Ectodermal cell (in vitro differentiated cells): ENCODE results near the gene TMPRSS4.
"Not testable (repeated sequence)": the region's sequence is repeated elsewhere in the genome, so short reads cannot be mapped to it uniquely, and the experiment has no call there.

ENCODE experiments used
- H3K27ac ChIP-seq: 2 replicates; pipeline ENCODE4 v1.7.0; 2013; ENCODE audit warnings: mild to moderate bottlenecking, low read depth, low read length; ENCODE audit not compliant: insufficient read depth, poor library complexity, severe bottlenecking
- H3K27me3 ChIP-seq: 2 replicates; pipeline ENCODE4 v1.7.0; 2013; ENCODE audit warnings: mild to moderate bottlenecking, low read length; ENCODE audit not compliant: insufficient read depth, control insufficient read depth, poor library complexity, severe bottlenecking
- H3K36me3 ChIP-seq: one replicate; pipeline ENCODE4 v1.7.0; 2013; ENCODE audit warnings: low read length; ENCODE audit not compliant: control insufficient read depth, insufficient read depth
- H3K4me1 ChIP-seq: one replicate; pipeline ENCODE4 v1.7.0; 2013; ENCODE audit warnings: low read length; ENCODE audit not compliant: control insufficient read depth, insufficient read depth
- H3K4me3 ChIP-seq: 2 replicates; pipeline ENCODE4 v1.7.0; 2013; ENCODE audit warnings: low read depth, low read length, control low read depth; ENCODE audit not compliant: insufficient read depth
- H3K9me3 ChIP-seq: 2 replicates; pipeline ENCODE4 v1.7.0; 2013; ENCODE audit warnings: mild to moderate bottlenecking, low read length, moderate library complexity; ENCODE audit not compliant: control insufficient read depth
- WGBS, 2 experiments: methylation state at CpG; one replicate each; pipeline ENCODE4 v1.1.7; 2013; ENCODE audit warnings: missing lambda C conversion rate in 2 of 2; 5-methylcytosine and 5-hydroxymethylcytosine counted together

The TMPRSS4 gene

DNA sequence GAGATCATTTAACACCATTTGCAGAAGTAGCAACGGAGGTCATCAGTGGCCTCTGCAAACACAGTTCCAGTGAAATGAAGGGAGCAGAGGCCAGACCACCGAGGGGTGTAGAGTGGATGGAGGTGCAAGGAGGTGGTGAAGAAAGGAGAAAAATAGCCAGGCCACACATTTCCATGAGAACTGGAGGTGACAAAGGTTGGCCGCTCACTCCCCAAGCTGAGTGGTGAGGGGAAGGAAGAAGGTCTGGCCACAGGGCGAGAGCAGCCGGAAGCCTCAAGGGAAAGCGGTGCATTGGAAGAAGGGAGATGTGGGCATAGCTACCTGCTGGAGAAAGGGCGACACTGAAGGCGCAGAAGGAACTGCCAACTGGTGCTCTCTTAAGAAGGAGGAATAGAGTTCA is 20.1 kb upstream of the TMPRSS4 start:
- H3K27ac ChIP-seq, result no peak overlapping the region
- H3K27me3 ChIP-seq, result no peaks in the 10 kb centered on the region
- no peaks in the 10 kb centered on the region for H3K36me3 ChIP-seq
- no peaks in the 10 kb centered on the region for H3K9me3 ChIP-seq
- WGBS, 2 experiments, result 93 to 94% methylated on average over 8 of the region's 8 CpGs
- H3K4me1 ChIP-seq, result no peaks in the 10 kb centered on the region
- H3K4me3 ChIP-seq, result no peak overlapping the region

DNA sequence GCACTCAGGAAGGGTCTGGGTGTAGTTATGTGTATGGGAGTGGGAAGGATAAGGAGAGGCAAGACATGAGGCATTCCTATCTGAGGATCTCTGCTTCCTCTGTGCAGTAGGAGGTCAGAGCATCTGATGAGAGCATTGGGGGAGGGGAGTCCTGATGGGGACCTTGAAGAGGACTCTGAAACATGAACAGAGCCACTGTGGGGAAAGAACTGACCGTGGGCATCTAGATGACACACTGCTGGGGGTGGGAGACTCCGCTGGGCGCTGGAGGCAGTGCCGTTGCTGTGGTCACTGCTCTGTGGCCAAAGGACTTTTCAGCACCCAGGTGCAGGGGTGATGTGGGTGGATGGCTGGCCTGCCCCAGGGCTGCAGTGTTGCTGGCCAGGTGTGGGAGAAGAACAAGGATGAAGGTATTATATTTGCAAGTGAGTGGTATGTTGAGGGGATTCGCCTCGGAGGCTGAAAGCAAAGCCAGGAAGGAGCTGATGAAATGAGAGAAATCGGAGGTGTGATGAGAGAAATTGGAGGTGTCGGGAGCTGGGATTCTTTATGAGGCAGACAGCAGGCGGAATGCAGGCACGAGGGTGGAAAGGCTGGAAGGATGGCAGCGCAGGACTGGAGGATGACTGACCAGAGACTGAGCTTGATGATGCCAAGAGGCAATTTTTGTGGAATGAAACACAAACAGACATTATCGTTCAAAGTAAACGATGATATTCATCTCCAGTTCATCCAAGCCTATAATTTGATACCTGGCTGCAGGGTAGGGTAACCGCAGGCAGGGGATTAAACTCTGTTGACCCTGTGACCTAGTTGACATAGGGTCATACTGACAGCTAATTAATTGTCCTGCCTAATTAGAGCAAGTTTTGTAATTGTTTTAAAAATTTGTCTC is 19.4 kb upstream of the TMPRSS4 start:
- Histone ChIP-seq H3K9me3 (no peaks in the 10 kb centered on the region), H3K4me1 (no peaks in the 10 kb centered on the region), H3K36me3 (no peaks in the 10 kb centered on the region), H3K4me3 (no peak overlapping the region), H3K27ac (no peak overlapping the region), H3K27me3 (no peaks in the 10 kb centered on the region)
- WGBS, 2 experiments, result 92 to 94% methylated on average over 14 of the region's 14 CpGs

GRCh38 chr11:118058311-118059245 is 18.3 kb upstream of the TMPRSS4 start:
- Histone ChIP-seq H3K4me1 (no peaks in the 10 kb centered on the region), H3K27ac (no peak overlapping the region), H3K27me3 (no peaks in the 10 kb centered on the region), H3K36me3 (no peaks in the 10 kb centered on the region), H3K4me3 (no peak overlapping the region), H3K9me3 (no peaks in the 10 kb centered on the region)
- WGBS, 2 experiments, result 89% methylated on average over 19 to 20 of the region's 20 CpGs

GRCh38 chr11:118059246-118059940 is 17.5 kb upstream of the TMPRSS4 start:
- 95 to 96% methylated on average over 11 of the region's 11 CpGs for WGBS, 2 experiments

GRCh38 chr11:118060081-118060661 is 16.7 kb upstream of the TMPRSS4 start:
- Histone ChIP-seq H3K4me3 (no peak overlapping the region), H3K27me3 (no peaks in the 10 kb centered on the region), H3K27ac (no peak overlapping the region), H3K36me3 (no peaks in the 10 kb centered on the region), H3K4me1 (no peaks in the 10 kb centered on the region), H3K9me3 (no peaks in the 10 kb centered on the region)
- 90 to 92% methylated on average over 10 of the region's 10 CpGs for WGBS, 2 experiments

More at GRCh38 chr11:118059246-118059940, 17.5 kb upstream of the TMPRSS4 start:
- Histone ChIP-seq H3K9me3 (no peaks in the 10 kb centered on the region), H3K4me1 (no peaks in the 10 kb centered on the region), H3K36me3 (no peaks in the 10 kb centered on the region), H3K27me3 (no peaks in the 10 kb centered on the region), H3K4me3 (no peak overlapping the region), H3K27ac (no peak overlapping the region)

GRCh38 chr11:118060869-118061268 is 16.0 kb upstream of the TMPRSS4 start:
- no peaks in the 10 kb centered on the region for H3K36me3 ChIP-seq
- H3K4me1 ChIP-seq, result no peaks in the 10 kb centered on the region
- WGBS, 2 experiments, result 85 to 89% methylated on average over 7 of the region's 7 CpGs

GRCh38 chr11:118061586-118062125 is 15.2 kb upstream of the TMPRSS4 start:
- Histone ChIP-seq H3K9me3 (no peaks in the 10 kb centered on the region), H3K4me1 (no peaks in the 10 kb centered on the region)
- WGBS, 2 experiments, result 94 to 97% methylated on average over 6 of the region's 6 CpGs

More at GRCh38 chr11:118060869-118061268, 16.0 kb upstream of the TMPRSS4 start:
- Histone ChIP-seq H3K4me3 (no peak overlapping the region), H3K9me3 (no peaks in the 10 kb centered on the region), H3K27me3 (no peaks in the 10 kb centered on the region), H3K27ac (no peak overlapping the region)

DNA sequence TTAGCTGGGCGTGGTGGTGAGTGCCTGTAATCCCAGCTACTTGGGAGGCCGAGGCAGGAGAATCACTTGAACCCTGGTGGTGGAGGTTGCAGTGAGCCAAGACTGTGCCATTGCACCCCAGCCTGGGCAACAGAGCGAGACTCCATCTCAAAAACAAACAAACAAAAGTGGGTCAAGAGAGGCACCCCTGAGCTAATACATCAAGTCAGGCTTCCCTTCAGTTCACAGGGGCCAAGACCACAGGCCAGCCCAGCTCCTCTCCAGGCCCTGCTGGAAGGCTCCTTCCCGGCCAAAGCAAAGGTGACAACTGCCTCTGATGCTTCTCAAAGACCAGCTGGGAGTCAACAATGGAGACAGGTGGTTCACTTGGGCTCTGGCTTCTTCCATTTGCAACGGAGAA is 14.7 kb upstream of the TMPRSS4 start:
- H3K4me3 ChIP-seq, H3K9me3 ChIP-seq, H3K36me3 ChIP-seq, H3K27me3 ChIP-seq, H3K4me1 ChIP-seq, H3K27ac ChIP-seq: not testable (repeated sequence)
- 93 to 94% methylated on average over 5 of the region's 5 CpGs for WGBS, 2 experiments

More at GRCh38 chr11:118061586-118062125, 15.2 kb upstream of the TMPRSS4 start:
- Histone ChIP-seq H3K36me3 (no peaks in the 10 kb centered on the region), H3K27me3 (no peaks in the 10 kb centered on the region), H3K27ac (no peak overlapping the region), H3K4me3 (no peak overlapping the region)

- not testable (repeated sequence) for H3K27ac ChIP-seq, H3K4me3 ChIP-seq, H3K4me1 ChIP-seq, H3K27me3 ChIP-seq, H3K36me3 ChIP-seq, H3K9me3 ChIP-seq
- 88 to 95% methylated on average over 5 of the region's 5 CpGs for WGBS, 2 experiments
These were observed 14.2 kb upstream of the TMPRSS4 start for GRCh38 chr11:118062631-118063030.
